ENCODE measurements around the gene ELP1.

DNA sequence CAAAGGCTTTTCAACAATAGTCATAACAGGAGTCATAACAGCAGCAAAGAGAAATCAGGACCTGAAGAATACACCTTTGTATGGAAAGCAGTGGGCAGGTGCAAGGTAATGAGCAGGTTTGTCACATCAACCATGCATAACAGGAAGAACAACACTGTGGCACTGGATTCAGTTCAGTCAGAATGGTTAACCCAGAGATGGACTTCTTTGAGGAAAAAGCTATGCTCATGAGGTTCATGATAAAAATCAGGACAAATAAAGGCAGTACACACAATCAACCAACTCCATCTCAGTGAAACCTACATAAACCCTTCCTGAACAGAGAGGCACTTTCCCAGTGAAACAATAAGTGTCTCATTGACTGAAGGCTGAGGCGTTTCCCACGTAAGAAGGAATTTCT, 27.2 kb upstream of the ELP1 start:
- TF ChIP-seq, protein P1, sequence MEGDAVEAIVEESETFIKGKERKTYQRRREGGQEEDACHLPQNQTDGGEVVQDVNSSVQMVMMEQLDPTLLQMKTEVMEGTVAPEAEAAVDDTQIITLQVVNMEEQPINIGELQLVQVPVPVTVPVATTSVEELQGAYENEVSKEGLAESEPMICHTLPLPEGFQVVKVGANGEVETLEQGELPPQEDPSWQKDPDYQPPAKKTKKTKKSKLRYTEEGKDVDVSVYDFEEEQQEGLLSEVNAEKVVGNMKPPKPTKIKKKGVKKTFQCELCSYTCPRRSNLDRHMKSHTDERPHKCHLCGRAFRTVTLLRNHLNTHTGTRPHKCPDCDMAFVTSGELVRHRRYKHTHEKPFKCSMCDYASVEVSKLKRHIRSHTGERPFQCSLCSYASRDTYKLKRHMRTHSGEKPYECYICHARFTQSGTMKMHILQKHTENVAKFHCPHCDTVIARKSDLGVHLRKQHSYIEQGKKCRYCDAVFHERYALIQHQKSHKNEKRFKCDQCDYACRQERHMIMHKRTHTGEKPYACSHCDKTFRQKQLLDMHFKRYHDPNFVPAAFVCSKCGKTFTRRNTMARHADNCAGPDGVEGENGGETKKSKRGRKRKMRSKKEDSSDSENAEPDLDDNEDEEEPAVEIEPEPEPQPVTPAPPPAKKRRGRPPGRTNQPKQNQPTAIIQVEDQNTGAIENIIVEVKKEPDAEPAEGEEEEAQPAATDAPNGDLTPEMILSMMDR (conservative IDR thresholded peaks at IDR 0.05 in 1 of 2, IDR thresholded peaks at IDR 0.05 in 1 of 2; ENCODE audit: low read depth in 1 of 2, low read length in 2 of 2): no peak
- TF ChIP-seq EZH2 (IDR thresholded peaks at IDR 0.05; ENCODE audit: low read length, missing control alignments): no peak

Data from fibroblast of lung (primary cell).